Measurements from ENCODE around the gene JARID2. TPM values are rescaled to one million over a fixed set of nuclear protein-coding genes. Genes with fewer than 3 reads are reported as not detected.

JARID2 gene
- total RNA-seq, 2 experiments from 2014 or later, result 19.0 to 19.5 TPM

- Histone ChIP-seq H3K4me1 (ENCODE audit: insufficient read depth, low read length, poor library complexity, severe bottlenecking) (peaks cover 81% of the 10 kb centered on the region), H3K36me3 (ENCODE audit: insufficient read depth, low read length) (peaks cover 6% of the 10 kb centered on the region), H3K4me3 (ENCODE audit: low read depth, low read length, poor library complexity, severe bottlenecking) (no peak overlapping the region), H3K27ac (ENCODE audit: low read depth, low read length, poor library complexity, severe bottlenecking) (no peak overlapping the region), H3K9me2 (ENCODE audit: insufficient read depth, low read length) (no peaks in the 10 kb centered on the region), H4K20me1 (ENCODE audit: insufficient read depth, low read length) (peaks cover 10% of the 10 kb centered on the region; the same call in 1 of the 2 replicates), H3K79me2 (ENCODE audit: insufficient read depth, low read depth, low read length) (peaks cover 62% of the 10 kb centered on the region), H3K9me3 (ENCODE audit: low read length) (peaks cover 7% of the 10 kb centered on the region), H2AFZ (ENCODE audit: low read length) (no peak overlapping the region), H3K4me2 (ENCODE audit: low read length) (peak overlapping the region; percentile 48)
- DNase-seq (ENCODE audit: low spot score), result no peak
- ChIA-PET POLR2A (interaction anchor here (0.8 to 2.1 kb wide), 4 partner anchors 19 to 65 kb away, joined by 3 to 5 read pairs (median 4); no protein-coding TSS in a partner anchor), CTCF (ENCODE audit: unreplicated experiment) (no interaction called here)
- TF ChIP-seq EZH2phosphoT487 (IDR thresholded peaks at IDR 0.05; ENCODE audit: borderline replicate concordance, low read depth, low read length), result no peak
- no peak for TF ChIP-seq CTCF (conservative IDR thresholded peaks at IDR 0.05; ENCODE audit: low read length)
- no TSS peak for BruUV-seq (replicated peaks)
- intact Hi-C loops (cut with micrococcal nuclease; ENCODE audit: unreplicated experiment), result loop anchor here (5.0 kb wide), 1 partner anchor 62 kb away; no protein-coding TSS in a partner anchor
Observed at GRCh38 chr6:15329197-15329671, 83.4 kb downstream of the JARID2 start.

- H3K4me1 ChIP-seq (ENCODE audit: insufficient read depth, low read length, poor library complexity, severe bottlenecking), result peaks cover 82% of the 10 kb centered on the region
- no peaks in the 10 kb centered on the region for H3K9me2 ChIP-seq (ENCODE audit: insufficient read depth, low read length)
- CTCF ChIA-PET (ENCODE audit: unreplicated experiment), result no interaction called here
- no peaks in the 10 kb centered on the region for H3K9me3 ChIP-seq (ENCODE audit: low read length)
- POLR2A ChIA-PET, result interaction anchor here (1.0 to 2.1 kb wide), 3 partner anchors 10 to 24 kb away, joined by 3 to 5 read pairs (median 3); no protein-coding TSS in a partner anchor
- no peaks in the 10 kb centered on the region for H3K36me3 ChIP-seq (ENCODE audit: insufficient read depth, low read length)
- intact Hi-C loops (cut with micrococcal nuclease; ENCODE audit: unreplicated experiment), result no loop called here
- no TSS peak for BruUV-seq (replicated peaks)
- H3K4me3 ChIP-seq (ENCODE audit: low read depth, low read length, poor library complexity, severe bottlenecking), result no peak overlapping the region
- H2AFZ ChIP-seq (ENCODE audit: low read length), result no peak overlapping the region
- H4K20me1 ChIP-seq (ENCODE audit: insufficient read depth, low read length), result peaks cover 14% of the 10 kb centered on the region; the same call in 1 of the 2 replicates
- peak overlapping the region; percentile 46 for H3K4me2 ChIP-seq (ENCODE audit: low read length)
- no peak overlapping the region for H3K27ac ChIP-seq (ENCODE audit: low read depth, low read length, poor library complexity, severe bottlenecking)
- no peak for DNase-seq (ENCODE audit: low spot score)
- peaks cover 51% of the 10 kb centered on the region for H3K79me2 ChIP-seq (ENCODE audit: insufficient read depth, low read depth, low read length)
- TF ChIP-seq EZH2phosphoT487 (IDR thresholded peaks at IDR 0.05; ENCODE audit: borderline replicate concordance, low read depth, low read length) (no peak), CTCF (conservative IDR thresholded peaks at IDR 0.05; ENCODE audit: low read length) (no peak)
Observed at GRCh38 chr6:15330174-15330944, 84.5 kb downstream of the JARID2 start.

- no peak overlapping the region for H3K27ac ChIP-seq (ENCODE audit: low read depth, low read length, poor library complexity, severe bottlenecking)
- no peak for TF ChIP-seq EZH2phosphoT487 (IDR thresholded peaks at IDR 0.05; ENCODE audit: borderline replicate concordance, low read depth, low read length)
- TF ChIP-seq CTCF (conservative IDR thresholded peaks at IDR 0.05; ENCODE audit: low read length), result no peak
- H3K79me2 ChIP-seq (ENCODE audit: insufficient read depth, low read depth, low read length), result peaks cover 43% of the 10 kb centered on the region
- peaks cover 82% of the 10 kb centered on the region for H3K4me1 ChIP-seq (ENCODE audit: insufficient read depth, low read length, poor library complexity, severe bottlenecking)
- POLR2A ChIA-PET, result interaction anchor here (1.0 to 2.1 kb wide), 4 partner anchors 13 to 70 kb away, joined by 3 to 5 read pairs (median 3); no protein-coding TSS in a partner anchor
- DNase-seq (ENCODE audit: low spot score), result no peak
- CTCF ChIA-PET (ENCODE audit: unreplicated experiment), result no interaction called here
- H4K20me1 ChIP-seq (ENCODE audit: insufficient read depth, low read length), result peaks cover 14% of the 10 kb centered on the region; the same call in 1 of the 2 replicates
- intact Hi-C loops (cut with micrococcal nuclease; ENCODE audit: unreplicated experiment), result no loop called here
- H3K36me3 ChIP-seq (ENCODE audit: insufficient read depth, low read length), result no peaks in the 10 kb centered on the region
- H3K9me2 ChIP-seq (ENCODE audit: insufficient read depth, low read length), result no peaks in the 10 kb centered on the region
- H3K4me3 ChIP-seq (ENCODE audit: low read depth, low read length, poor library complexity, severe bottlenecking), result peak overlapping the region; percentile 36
- peak overlapping the region; percentile 63 for H3K4me2 ChIP-seq (ENCODE audit: low read length)
- BruUV-seq (replicated peaks), result no TSS peak
- no peak overlapping the region for H2AFZ ChIP-seq (ENCODE audit: low read length)
- no peaks in the 10 kb centered on the region for H3K9me3 ChIP-seq (ENCODE audit: low read length)
Observed at GRCh38 chr6:15331143-15331542, 85.3 kb downstream of the JARID2 start.
